IMR-90 (cell line): ENCODE measurements around the gene SLC38A8. TPM values are rescaled to one million over a fixed set of nuclear protein-coding genes. Genes with fewer than 3 reads are reported as not detected.

Source experiments
- ATAC-seq: fragments of 200-7000 bp; cut with Tn5 transposase; 2 replicates; pipeline ENCODE4 v1.9.1; 2020; ENCODE audit warnings: low read depth, mild to moderate bottlenecking, moderate library complexity
- BruUV-seq: library from RNA; stranded (reverse); fragments of 400-500 nt; replicated peaks from 2 replicates; lab custom pipeline; 2021; lab: Mats Ljungman, UMichigan
- CTCF ChIA-PET: fragments of 300-600 bp; formaldehyde crosslinking; extraction: SDS; loops from one replicate; lab custom pipeline; 2021; ENCODE audit warnings: antibody characterized with exemption; lab: Yijun Ruan, JAX
- POLR2A ChIA-PET: fragments of 300-600 bp; sonication (Branson Sonifier 250); formaldehyde crosslinking; loops from one replicate; lab custom pipeline; 2022; ENCODE audit warnings: antibody characterized with exemption; ENCODE audit not compliant: unreplicated experiment; lab: Charles Lee
- DNase-seq: peaks from one replicate; pipeline ENCODE4 v3.0.0; 2013
- H2AFZ ChIP-seq: replicated peaks from 2 replicates; pipeline ENCODE3; 2013; ENCODE audit warnings: low read length, mild to moderate bottlenecking; ENCODE audit not compliant: poor library complexity
- H2AK5ac ChIP-seq: 2 replicates; pipeline ENCODE4 v1.6.1; 2013; ENCODE audit warnings: low read depth, low read length, inconsistent platforms
- H2AK9ac ChIP-seq: replicated peaks from 2 replicates; pipeline ENCODE3; 2013; ENCODE audit warnings: mild to moderate bottlenecking, low read depth, low read length, moderate library complexity; ENCODE audit not compliant: poor library complexity
- H2BK120ac ChIP-seq: 2 replicates; pipeline ENCODE4 v1.6.1; 2013; ENCODE audit warnings: low read depth, low read length, inconsistent platforms
- H2BK15ac ChIP-seq: 3 replicates; pipeline ENCODE4 v1.6.1; 2013; ENCODE audit warnings: low read depth, low read length, inconsistent platforms
- H2BK20ac ChIP-seq: 2 replicates; pipeline ENCODE4 v1.6.1; 2013; ENCODE audit warnings: low read depth, mild to moderate bottlenecking, inconsistent platforms, low read length, moderate library complexity
- H2BK5ac ChIP-seq: 2 replicates; pipeline ENCODE4 v1.6.1; 2013; ENCODE audit warnings: mild to moderate bottlenecking, low read depth, low read length, inconsistent platforms; ENCODE audit not compliant: poor library complexity, severe bottlenecking
- H3K14ac ChIP-seq: replicated peaks from 2 replicates; pipeline ENCODE4 v1.6.1; 2013; ENCODE audit warnings: low read depth, low read length, inconsistent platforms
- H3K18ac ChIP-seq: 2 replicates; pipeline ENCODE4 v1.6.1; 2013; ENCODE audit warnings: low read depth, low read length, control low read depth
- H3K23ac ChIP-seq: 2 replicates; pipeline ENCODE4 v1.6.1; 2013; ENCODE audit warnings: low read depth, low read length, inconsistent platforms
- H3K27ac ChIP-seq: 2 replicates; pipeline ENCODE4 v1.5.1; 2013; ENCODE audit warnings: mild to moderate bottlenecking, control low read depth, low read length; ENCODE audit not compliant: insufficient read depth
- H3K27me3 ChIP-seq: 2 replicates; pipeline ENCODE4 v1.6.1; 2013; ENCODE audit warnings: low read length; ENCODE audit not compliant: control insufficient read depth, insufficient read depth
- H3K36me3 ChIP-seq: 2 replicates; pipeline ENCODE4 v1.6.1; 2013; ENCODE audit warnings: low read length, mixed read lengths; ENCODE audit not compliant: control insufficient read depth, insufficient read depth
- H3K4ac ChIP-seq: 2 replicates; pipeline ENCODE4 v1.6.1; 2013; ENCODE audit warnings: low read depth, low read length, inconsistent platforms
- H3K4me1 ChIP-seq: 2 replicates; pipeline ENCODE4 v1.6.1; 2013; ENCODE audit warnings: low read length, mixed read lengths; ENCODE audit not compliant: control insufficient read depth, insufficient read depth
- H3K4me2 ChIP-seq: 2 replicates; pipeline ENCODE4 v1.6.1; 2013; ENCODE audit warnings: low read depth, mild to moderate bottlenecking, control low read depth, low read length, moderate library complexity
- H3K4me3 ChIP-seq: 2 replicates; pipeline ENCODE4 v1.5.1; 2013; ENCODE audit warnings: low read depth, mild to moderate bottlenecking, control low read depth, low read length, moderate library complexity; ENCODE audit not compliant: insufficient read depth
- H3K56ac ChIP-seq: 2 replicates; pipeline ENCODE4 v1.6.1; 2013; ENCODE audit warnings: low read length, inconsistent platforms; ENCODE audit not compliant: insufficient read depth; ENCODE audit errors: extremely low read depth
- H3K79me1 ChIP-seq, 2 experiments: 2 replicates each; pipeline ENCODE4 v1.6.1; 2013; ENCODE audit warnings: low read length in 2 of 2, inconsistent platforms in 1 of 2, low read depth in 1 of 2
- H3K9ac ChIP-seq: 2 replicates; pipeline ENCODE4 v1.6.1; 2013; ENCODE audit warnings: low read depth, low read length, control low read depth
- H3K9me1 ChIP-seq: 2 replicates; pipeline ENCODE4 v1.6.1; 2013; ENCODE audit warnings: low read length, inconsistent platforms; ENCODE audit not compliant: insufficient read depth
- H3K9me3 ChIP-seq: 2 replicates; pipeline ENCODE4 v1.6.1; 2013; ENCODE audit warnings: low read length; ENCODE audit not compliant: control insufficient read depth, insufficient read depth
- H4K20me1 ChIP-seq: 2 replicates; pipeline ENCODE4 v1.6.1; 2013; ENCODE audit warnings: low read length, inconsistent platforms; ENCODE audit not compliant: insufficient read depth
- H4K5ac ChIP-seq: 2 replicates; pipeline ENCODE4 v1.6.1; 2013; ENCODE audit warnings: mild to moderate bottlenecking, low read depth, low read length, control low read depth
- H4K8ac ChIP-seq, 2 experiments: 2 replicates each; pipeline ENCODE4 v1.6.1; 2013; ENCODE audit warnings: low read depth in 2 of 2, low read length in 2 of 2, control low read depth in 1 of 2, inconsistent platforms in 1 of 2
- H4K91ac ChIP-seq: 2 replicates; pipeline ENCODE4 v1.6.1; 2013; ENCODE audit warnings: low read depth, low read length, inconsistent platforms; ENCODE audit not compliant: insufficient read depth
- BHLHE40 ChIP-seq: fragments of 150-350 bp; IDR thresholded peaks from 2 replicates; pipeline ENCODE4 v1.6.1; 2016; ENCODE audit warnings: mild to moderate bottlenecking, low read depth, low read length
- CTCF ChIP-seq: conservative IDR thresholded peaks from 2 replicates; pipeline ENCODE4 v1.5.1; 2012; ENCODE audit warnings: mild to moderate bottlenecking, low read depth, low read length, improper control_type of control experiment
- ELK1 ChIP-seq: fragments of 150-350 bp; IDR thresholded peaks from 2 replicates; pipeline ENCODE4 v1.6.1; 2016; ENCODE audit warnings: low read depth, mild to moderate bottlenecking, low read length, moderate library complexity, borderline replicate concordance
- FOS ChIP-seq: fragments of 150-350 bp; IDR thresholded peaks from 2 replicates; pipeline ENCODE4 v1.6.1; 2016; ENCODE audit warnings: low read depth, low read length
- MAFK ChIP-seq: IDR thresholded peaks from 2 replicates; pipeline ENCODE4 v1.6.1; 2012; ENCODE audit warnings: low read depth, low read length, improper control_type of control experiment
- POLR2A ChIP-seq: IDR thresholded peaks from 2 replicates; pipeline ENCODE4 v1.6.1; 2012; ENCODE audit warnings: mild to moderate bottlenecking, low read depth, low read length
- RAD21 ChIP-seq: IDR thresholded peaks from 2 replicates; pipeline ENCODE4 v1.6.1; 2012; ENCODE audit warnings: low read length, improper control_type of control experiment
- RFX5 ChIP-seq: IDR thresholded peaks from 2 replicates; pipeline ENCODE4 v1.8.0; 2012; ENCODE audit warnings: low read depth, mild to moderate bottlenecking, low read length, moderate library complexity
- SMC3 ChIP-seq: fragments of 150-350 bp; IDR thresholded peaks from 2 replicates; pipeline ENCODE4 v1.6.1; 2016; ENCODE audit warnings: low read depth, mild to moderate bottlenecking, antibody characterized with exemption, low read length, moderate library complexity
- WGBS, 2 experiments: methylation state at CpG; one replicate each; pipeline versions ENCODE4 v1.1.5 to v1.1.7; 2013; ENCODE audit warnings: missing lambda C conversion rate in 2 of 2; ENCODE audit not compliant: insufficient read length in 1 of 2; ENCODE audit errors: extremely low coverage in 2 of 2; 5-methylcytosine and 5-hydroxymethylcytosine counted together
- dilution Hi-C: fragments of 300-500 bp; cut with HindIII; formaldehyde crosslinking; loops from one replicate; pipeline ENCODE4 v1.14.3; 2018; ENCODE audit warnings: low sequenced_read_pairs; ENCODE audit not compliant: unreplicated experiment
- in situ Hi-C: fragments of 300-500 bp; cut with MboI; formaldehyde crosslinking; loops from 3 replicates; pipeline ENCODE4 v1.14.3; 2019; ENCODE audit warnings: low sequenced_read_pairs, inconsistent platforms, mixed read lengths
- intact Hi-C: fragments of 100-400 bp; cut with micrococcal nuclease; formaldehyde crosslinking; loops from 2 replicates; pipeline ENCODE4 v1.10.0; 2022
- polyA plus RNA-seq, 3 experiments: library from polyadenylated mRNA; depleted of rRNA; stranded (reverse); fragments of >200 nt; gene quantifications; 2 replicates each; pipeline ENCODE4 v1.2.3, GENCODE V29; 2012; ENCODE audit warnings: low replicate concordance in 1 of 3
- total RNA-seq: library from RNA; depleted of rRNA; stranded (reverse); fragments of >200 nt; gene quantifications from 2 replicates; pipeline ENCODE4 v1.2.3, GENCODE V29; 2012

SLC38A8 gene
- total and polyA plus RNA-seq, 2 of the 4 experiments (the other 2 are of a cell fraction), result not detected

GRCh38 chr16:84022644-84023043 is 20.0 kb downstream of the SLC38A8 start:
- BruUV-seq, result no TSS peak
- H3K79me1 ChIP-seq, result no peaks in the 10 kb centered on the region
- TF ChIP-seq FOS, result no peak
- no peak for TF ChIP-seq BHLHE40
- no peak for TF ChIP-seq RAD21
- no peak for TF ChIP-seq ELK1
- TF ChIP-seq POLR2A, result no peak
- TF ChIP-seq MAFK, result no peak
- no peak for TF ChIP-seq RFX5
- no peak for TF ChIP-seq CTCF
- TF ChIP-seq SMC3, result no peak
- no peak overlapping the region for H4K5ac ChIP-seq
- no peak overlapping the region for H2AFZ ChIP-seq
- H3K14ac ChIP-seq, result no peak overlapping the region
- ChIA-PET POLR2A (no interaction called here), CTCF (no interaction called here)
- 58% methylated on average over 3 of the region's 11 CpGs; no CpG with 5 or more reads in 1 of the 2 experiments for WGBS, 2 experiments
- dilution Hi-C loops (no loop called here), in situ Hi-C loops (no loop called here), intact Hi-C loops (no loop called here)
- ATAC-seq, result no peak
- peaks cover 13% of the 10 kb centered on the region for H3K9me3 ChIP-seq
- H3K9me1 ChIP-seq, result no peaks in the 10 kb centered on the region
- no peak overlapping the region for H3K27ac ChIP-seq
- no peak overlapping the region for H3K4me2 ChIP-seq
- H2BK20ac ChIP-seq, result no peak overlapping the region
- H2BK120ac ChIP-seq, result no peak overlapping the region
- DNase-seq, result no peak
- no peak overlapping the region for H3K4ac ChIP-seq
- no peak overlapping the region for H3K4me3 ChIP-seq
- H3K27me3 ChIP-seq, result peaks cover 20% of the 10 kb centered on the region
- no peak overlapping the region for H2AK9ac ChIP-seq
- no peak overlapping the region for H2AK5ac ChIP-seq
- no peak overlapping the region for H3K23ac ChIP-seq
- H2BK15ac ChIP-seq, result no peak overlapping the region
- no peaks in the 10 kb centered on the region for H3K36me3 ChIP-seq
- H4K8ac ChIP-seq, result no peak overlapping the region
- no peak overlapping the region for H3K56ac ChIP-seq
- no peak overlapping the region for H3K18ac ChIP-seq
- H4K91ac ChIP-seq, result no peak overlapping the region
- H4K20me1 ChIP-seq, result no peaks in the 10 kb centered on the region
- H3K9ac ChIP-seq, result no peak overlapping the region
- H3K4me1 ChIP-seq, result peaks cover 7% of the 10 kb centered on the region
- H2BK5ac ChIP-seq, result no peak overlapping the region
